Activated CD4-positive, alpha-beta T cell treated with anti-CD3 and anti-CD28 coated beads, Interleukin-2, amount 50 U/mL, for 4 hours (primary cell): ENCODE measurements around the gene SDHAF1.

Experiments
- DNase-seq, 2 experiments: peaks; one replicate each; pipeline ENCODE4 v3.0.0-alpha.2; 2020

Gene SDHAF1

DNA sequence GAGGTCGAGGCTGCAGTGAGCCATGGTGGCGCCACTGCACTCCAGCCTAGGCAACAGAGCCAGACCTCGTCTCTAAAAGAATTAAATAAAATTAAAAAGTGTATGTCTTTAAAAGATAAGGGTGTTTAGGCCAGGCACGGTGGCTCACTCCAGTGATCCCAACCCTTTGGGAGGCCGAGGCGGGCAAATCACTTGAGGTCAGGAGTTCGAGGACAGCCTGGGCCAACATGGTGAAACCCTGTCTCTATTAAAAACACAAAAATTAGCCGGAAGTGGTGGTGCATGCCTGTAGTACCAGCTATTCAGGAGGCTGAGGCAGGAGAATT, 7.5 kb upstream of the SDHAF1 start:
- no peak for DNase-seq

DNA sequence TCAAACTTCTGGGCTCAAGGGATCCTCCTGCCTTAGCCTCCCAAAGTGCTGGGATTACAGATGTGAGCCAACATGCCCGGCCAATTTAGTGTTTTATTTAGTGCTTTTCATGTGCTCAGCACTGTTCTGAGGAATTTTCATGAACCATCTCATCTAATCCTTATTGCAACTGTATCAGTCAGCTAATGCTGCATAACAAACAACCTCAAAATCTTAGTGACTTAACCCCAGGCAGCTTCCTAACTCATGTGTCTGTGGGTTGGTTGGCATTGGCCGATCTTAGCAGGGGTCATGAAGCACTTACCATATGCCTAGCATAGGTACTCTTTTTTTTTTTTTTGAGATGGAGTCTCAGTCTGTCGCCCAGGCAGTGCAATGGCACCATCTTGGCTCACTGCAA, 6.2 kb upstream of the SDHAF1 start:
- DNase-seq: no peak

DNA sequence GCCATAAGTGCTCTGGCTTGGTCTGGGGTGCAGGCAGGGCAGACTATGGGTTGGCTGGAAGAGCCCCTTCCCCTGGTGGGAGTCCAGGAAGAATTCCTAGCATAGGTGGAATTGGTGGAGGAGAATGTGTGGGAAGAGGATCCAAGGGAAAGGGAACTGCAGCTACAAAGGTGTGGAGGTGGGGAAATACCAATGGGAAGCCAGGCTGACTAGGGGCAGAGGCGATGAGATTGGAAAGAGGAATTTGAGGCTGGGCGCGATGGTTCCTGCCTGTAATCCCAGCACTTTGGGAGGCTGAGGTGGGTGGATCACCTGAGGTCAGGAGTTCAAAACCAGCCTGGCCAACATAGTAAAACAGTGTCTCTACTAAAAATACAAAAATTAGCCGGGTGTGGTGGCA, 4.8 kb upstream of the SDHAF1 start:
- no peak for DNase-seq

DNA sequence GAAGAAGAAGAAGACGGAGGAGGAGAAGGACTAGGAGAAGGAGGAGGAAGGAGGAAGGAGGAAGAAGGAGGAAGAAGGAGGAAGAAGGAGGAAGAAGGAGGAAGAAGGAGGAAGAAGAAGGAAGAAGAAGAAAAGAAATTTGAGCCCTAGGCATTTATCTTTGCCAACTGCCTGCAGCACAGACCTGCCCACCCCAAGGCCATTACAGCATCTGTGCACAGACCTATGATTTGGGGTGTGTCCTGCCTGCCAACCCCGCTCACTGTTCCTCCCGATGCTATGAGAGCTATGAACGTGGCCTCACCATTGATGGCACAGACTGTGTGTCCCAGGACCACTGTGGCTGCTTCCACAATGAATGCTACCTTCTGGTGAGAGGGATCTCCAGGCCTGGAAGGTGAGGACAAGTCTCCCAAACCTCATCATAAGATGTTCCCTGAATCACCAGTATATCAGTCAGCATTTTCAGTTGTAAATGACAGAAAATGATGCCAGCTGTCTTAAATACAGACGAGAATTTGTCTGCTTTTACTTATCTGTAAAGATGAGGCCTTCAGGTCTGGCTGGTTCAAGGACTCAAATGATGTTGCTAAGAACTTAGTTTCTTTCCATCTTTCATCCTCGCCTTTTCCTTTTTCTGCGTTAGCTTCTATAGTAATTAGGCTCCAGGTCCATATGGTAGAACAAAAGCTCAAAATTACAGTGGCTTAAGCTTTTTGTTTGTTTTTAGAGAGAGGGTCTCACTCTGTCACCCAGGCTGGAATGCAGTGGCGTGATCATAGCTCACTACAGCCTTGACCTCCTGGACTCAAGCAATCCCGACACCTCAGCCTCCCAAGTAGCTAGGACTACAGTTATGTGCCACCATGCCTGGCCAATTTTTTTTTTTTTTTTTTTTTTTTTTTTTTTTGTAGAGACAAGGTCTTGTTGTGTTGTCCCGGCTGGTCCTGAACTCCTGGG, 3.9 kb upstream of the SDHAF1 start:
- DNase-seq: no peak

DNA sequence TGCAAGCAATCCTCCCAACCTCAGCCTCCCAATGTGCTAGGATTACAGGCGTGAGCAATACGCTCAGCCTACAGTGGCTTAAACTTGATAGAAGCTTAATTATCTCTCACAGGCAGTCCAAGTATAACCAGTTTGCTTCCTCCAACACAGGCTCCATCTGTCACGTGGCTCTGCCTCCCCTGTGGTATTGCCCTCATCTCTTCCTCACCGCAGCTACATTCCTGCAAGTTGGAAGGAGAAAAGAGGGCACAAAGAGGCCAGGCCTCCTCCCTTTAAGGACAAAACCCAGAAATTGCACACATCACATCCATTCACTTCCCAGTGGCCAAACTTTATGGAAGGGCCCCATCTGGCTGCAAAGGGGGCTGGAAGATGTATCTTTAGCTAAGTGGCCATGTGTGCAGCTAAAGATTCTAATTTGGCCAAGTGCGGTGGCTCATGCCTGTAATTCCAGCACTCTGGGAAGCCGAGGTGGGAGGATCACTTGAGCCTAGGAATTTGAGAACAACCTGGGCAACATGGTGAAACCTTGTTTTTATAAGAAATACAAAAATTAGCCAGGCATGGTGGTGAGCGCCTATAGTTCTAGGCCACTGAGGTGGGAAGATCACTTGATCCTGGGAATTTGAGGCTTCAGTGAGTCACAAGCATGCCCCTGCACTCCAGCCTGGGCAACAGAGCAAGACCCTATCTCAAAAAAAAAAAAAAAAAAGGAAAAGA, 3.1 kb upstream of the SDHAF1 start:
- no peak for DNase-seq

DNA sequence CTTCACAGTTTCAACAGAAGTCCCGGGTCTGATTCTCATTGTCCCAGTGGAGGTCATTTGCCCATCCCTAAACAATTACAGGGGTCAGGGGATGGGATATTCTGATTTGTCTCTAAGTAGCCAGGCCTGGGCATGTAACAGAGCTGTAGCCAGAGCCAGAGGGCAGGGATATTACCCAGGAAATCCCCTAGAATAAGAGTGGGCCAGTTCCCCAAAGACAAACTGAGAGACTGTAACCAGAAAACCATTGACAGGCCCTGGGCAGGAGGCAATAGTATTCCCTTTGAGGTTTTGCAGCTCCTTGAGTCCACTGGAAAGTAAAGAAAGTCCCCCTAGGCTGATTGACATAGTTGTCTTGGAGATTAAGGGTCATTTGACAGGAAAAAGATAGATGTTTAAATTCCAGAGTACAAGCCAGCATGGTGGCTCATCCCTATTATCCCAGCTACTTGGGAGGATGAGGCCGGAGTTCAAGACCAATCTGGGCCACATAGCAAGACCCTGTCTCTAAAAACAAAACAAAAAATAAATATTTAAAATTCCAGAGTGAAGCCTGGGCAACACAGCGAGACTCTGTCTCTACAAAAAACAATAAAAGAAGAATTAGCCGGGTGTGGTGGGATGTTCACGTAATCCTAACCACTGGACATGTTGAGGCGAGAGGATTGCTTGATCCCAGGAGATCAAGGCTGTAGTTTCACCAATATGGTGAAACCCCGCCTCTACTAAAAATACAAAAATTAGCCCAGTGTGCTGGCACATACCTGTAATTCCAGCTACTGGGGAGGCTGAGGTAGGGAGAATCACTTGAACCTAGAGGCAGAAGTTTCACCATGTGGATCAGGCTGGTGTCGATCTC, 1.9 kb upstream of the SDHAF1 start:
- DNase-seq: no peak

DNA sequence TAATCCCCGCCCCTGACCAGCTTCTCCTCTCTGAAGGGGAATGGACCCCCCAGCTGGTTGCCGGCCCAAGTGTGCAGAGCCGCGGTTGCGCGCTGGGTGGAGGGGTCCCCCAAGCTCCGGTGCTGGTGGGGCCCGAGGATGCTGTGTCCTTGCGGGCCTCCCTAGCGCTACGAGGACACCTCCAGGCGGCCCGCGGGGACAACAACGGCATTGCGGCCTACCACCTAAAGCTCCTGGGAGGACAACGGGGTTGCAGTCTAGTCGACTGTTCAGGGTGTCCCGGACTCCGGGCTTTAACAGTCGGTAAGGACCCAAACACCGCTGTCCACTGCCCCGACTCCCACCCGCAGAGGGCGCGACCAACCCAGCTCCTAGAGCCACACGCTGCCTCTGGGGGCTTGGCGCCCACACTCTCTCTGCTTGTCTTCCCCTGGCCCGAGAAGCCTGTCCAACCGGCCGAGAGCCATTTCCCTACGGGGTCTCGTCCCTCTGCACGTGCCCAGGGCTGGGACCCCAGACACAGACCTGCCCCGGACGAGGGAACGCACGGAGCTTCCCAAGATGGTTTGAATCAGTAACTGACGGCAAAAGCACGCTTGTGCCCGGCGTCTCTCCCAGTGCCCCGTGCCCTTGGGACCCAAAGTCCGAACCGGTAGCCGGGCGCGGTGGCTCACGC, 927 bp upstream of the SDHAF1 start:
- no peak for DNase-seq

DNA sequence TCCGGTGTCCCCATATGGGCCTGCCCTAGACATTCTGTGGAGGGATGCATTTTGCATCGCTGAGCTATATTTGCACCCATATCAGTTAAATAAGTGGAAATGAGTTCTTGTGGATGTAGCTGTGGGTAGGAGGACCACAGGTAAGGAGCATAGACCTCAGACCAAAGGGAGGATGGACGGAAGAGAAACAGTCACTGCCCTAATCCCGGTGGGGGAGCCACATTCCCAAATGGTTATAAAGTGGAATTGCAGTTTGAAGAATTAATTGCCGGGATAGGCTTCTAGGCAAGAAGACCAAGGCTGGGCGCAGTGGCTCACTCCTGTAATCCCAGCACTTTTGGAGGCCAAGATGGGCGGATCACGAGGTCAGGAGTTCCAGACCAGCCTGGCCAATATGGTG, 1.8 kb downstream of the SDHAF1 start:
- DNase-seq: no peak

DNA sequence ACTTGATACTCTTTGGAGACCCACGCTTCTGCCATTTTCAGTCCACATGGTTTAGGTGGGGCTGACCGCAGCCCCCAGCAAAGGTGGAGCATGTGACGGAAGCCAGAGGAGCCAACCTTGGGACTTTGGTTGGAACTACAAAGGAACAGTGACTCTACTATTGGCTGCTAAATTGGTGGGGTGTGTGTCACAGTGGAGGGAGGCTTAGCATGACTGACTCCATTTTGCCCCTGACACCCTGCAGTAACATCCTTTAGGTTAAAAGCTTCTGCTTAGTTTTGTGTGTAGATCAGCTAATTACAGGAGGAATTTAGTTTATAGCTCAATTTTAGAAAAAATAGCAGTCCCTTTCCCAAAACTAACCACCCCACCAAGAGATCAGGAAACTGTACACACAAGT, 6.6 kb downstream of the SDHAF1 start:
- DNase-seq: no peak

DNA sequence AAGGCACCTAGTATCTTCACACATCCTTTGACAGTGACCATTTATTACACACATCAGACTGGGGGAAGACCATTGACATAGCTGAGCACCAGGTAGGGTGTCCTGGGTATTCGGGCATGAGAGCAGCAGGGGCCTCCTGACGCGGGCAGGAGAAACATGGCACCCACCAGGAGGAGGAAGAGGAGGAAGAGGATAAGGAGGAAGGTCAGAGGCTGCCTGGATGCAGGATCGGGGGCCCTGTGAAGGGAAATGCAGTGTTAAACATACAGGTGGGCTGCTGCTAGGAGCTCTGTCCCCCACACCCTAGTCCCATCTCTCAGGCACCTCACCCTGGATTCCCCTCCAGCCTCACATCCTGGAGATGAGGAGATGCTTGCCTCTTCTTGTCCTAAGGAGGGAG, 8.3 kb downstream of the SDHAF1 start:
- no peak for DNase-seq

DNA sequence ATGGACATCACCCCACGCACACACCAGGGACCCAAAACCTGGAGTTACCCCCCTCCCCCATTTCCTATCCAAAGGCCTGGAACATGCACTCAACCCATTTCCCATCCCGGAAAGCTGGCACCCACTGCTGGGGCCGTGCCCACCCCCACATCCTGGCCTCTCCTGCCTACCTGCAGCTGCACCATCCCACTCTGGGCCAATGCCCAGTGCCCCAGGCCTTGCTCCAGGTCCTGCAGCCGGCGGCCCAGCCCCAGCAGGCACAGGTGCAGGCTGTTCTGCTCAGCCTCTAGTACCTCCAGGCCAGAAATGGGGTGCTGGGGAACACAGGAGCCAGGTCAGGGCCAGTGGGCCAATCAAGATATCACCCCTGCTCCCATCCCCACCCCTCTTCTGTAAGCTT, 12.0 kb downstream of the SDHAF1 start:
- DNase-seq: no peak

DNA sequence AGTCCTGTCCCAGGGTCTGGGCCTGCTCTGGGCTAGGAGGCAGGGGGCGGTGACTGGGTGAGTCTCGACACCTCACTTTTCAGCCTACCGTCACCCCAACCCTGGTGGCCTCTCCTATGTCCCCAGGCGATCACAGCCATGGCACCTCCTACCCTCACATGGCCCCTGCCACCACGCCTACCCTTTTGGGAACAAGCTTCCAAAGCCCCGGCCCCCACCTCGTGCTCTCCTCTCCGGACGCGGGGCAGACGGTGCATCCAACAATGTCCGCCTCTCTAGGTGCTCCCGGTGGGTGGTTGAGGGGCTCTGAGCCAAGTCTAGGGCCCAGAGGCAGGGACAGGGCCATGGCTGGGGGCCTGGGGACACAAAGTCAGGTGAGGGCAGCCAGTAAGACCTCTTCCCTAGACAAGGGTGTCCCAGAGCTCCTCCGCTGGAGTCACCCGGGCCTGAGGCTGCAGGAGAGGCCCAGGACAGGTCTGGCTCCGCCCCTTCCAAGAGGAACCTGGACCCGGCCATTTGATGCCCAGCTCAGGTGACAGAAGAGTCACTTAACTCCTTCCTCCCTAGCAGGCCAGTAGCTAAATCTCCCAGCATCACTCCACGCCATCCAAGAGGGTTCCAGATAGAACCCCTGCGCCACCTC, 13.5 kb downstream of the SDHAF1 start, which contains the start of gene SYNE4:
SYNE4 (minus strand) TSS at position 478 of the 643 bp plus-strand sequence; CDS start at position 346, 132 bp downstream.
- no peak for DNase-seq

DNA sequence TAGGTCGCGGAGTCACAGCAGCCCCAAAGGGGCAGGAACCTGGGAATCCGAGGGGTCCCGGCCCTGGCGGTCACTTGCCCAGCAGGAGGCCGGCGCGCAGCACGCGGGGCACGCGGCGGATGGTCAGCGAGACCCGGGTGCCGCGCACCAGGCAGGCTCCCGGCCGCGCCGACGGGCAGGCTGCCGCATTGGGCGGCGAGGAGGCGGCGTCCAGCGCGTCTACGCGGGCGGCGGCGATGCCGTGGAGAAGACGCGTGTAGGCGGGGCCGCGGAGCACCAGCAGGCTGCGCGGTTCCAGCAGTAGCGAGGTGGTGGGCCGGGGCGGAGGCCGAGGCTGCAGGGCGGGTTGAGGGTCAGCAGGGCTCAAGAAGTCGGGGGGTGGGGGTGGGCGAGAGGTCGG, 14.2 kb downstream of the SDHAF1 start:
- DNase-seq: peak in 1 of 2 experiments; percentile 28

DNA sequence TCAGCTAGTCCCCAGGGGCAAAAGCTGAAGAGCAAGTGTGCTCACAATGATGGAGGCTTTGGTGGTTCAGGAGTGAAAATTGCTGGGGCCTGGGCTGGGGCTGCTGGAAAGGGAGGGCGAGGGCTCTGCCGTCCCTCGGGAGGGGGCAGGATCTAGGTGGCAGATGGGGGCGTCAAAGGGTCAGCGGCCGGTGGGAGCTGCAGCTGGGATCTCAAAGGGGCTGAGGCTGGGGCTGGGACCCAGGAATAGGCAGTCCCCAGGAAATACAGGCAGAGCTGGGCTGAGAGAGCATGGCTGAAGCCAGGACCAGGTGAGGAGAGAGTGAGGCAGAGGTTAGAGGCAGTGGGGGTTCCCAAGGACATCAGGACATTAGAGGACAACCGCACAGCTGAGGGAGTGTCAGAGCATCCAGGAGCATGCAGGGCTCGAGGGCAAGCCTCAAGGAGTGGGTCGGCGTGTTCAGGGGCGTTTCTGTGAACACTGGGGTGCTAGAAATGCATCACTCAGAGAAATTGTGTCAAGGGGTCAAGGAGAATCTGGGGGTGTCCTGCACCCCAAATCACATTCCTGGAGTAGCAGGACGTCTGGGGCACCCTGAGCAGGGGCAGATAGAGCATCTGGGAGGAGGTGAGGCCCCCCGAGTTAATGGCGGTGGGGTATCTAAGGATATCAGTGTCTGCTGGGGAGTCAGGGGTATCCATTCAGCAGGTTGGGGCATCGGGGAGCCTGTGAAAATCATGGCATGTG, 14.8 kb downstream of the SDHAF1 start:
- DNase-seq: no peak

DNA sequence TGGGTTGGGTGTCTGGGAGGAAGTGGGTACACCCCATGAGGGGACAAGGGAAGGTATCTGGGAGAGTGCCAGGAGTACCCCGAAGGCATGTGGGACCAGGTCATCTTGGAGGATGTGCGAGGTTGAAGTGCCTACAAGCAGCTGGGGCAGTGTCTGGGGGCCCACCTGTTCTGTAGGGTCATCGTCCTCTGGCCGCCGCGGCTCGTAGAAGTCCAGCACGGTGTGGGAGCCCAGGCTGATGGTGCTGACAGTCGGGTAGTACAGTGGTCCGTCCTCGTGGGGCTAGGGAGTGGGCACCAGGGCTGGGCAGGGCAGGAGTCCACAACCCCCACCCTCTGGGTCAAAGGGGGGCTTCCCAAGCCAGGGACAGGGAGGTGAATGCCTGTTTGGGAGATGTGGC, 15.4 kb downstream of the SDHAF1 start:
- DNase-seq: no peak

DNA sequence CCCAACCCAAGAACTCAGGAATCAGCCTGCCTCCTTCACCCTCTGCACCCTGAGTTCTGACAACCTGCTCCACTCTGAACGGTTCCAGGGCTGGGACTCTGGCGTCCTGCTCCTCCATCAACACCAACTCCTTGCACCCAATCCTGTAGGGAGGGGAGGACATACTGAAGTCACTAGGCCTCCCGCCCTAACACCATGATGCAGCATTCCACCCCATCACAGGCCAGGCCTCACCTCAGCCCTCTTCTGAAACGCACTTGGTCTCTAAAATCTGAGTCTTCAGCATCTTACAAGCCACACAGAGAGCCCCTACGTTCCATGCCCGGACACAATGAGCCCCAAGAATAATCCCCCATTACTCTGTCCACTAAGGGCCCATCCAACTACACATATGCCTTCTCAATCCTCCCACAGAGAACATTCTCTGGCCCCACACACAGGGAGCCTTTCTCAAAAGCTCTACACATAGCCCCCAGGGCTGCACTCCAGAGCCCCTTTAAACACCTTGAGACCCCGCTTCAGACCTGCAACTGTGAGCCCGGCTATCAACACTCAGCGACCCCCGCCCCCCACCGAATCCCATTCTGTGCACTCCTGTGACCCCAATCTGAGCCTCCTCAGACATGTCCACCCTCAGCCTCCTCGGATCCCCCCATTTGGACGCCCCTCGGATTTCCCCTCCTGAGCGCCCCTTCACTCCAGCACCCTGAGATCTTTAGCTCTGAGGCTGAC, 18.5 kb downstream of the SDHAF1 start:
- no peak for DNase-seq

DNA sequence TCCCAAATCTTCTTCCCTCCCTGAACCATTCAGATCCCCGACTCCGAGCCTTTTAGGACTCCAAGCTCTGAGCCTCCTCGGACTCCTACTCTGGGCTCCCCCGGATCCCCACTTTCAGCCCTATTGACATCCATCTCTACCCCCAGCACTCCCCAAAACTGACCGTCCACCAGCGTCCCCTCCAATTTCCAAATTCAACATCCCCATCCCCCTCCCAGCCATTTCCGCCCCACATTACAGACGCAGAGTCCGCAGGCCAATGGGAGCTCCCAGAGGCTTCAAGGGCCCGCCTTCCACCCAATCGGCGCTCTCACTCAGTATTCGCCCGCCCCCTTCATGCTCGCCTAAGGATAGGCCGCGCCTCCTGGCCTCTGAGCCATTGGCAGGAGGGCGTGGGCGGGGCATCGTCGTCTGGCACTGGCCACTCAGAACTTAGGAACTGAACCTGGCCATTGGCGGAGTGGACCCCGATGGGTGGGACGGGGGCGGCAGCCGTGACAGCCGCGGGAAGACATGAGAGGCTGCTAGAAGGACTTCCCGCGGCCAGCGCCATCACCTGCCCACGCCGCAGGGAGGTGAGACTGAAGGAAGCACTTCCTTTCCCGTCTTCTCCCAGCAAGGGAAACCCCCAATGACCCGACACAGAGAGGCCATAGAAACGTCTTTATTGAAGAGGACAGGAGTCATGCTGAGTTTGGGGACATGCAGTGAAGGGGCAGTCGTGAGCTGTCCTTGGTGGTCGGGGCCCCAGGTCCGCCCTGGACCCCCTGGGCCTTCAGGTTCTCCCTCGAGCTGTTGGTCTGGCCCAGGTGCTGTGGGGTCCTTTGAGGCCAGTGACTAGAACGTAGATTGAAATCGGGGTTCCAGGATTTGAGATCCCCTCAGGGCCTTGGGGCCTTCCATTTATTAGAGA, 19.3 kb downstream of the SDHAF1 start, which contains the start of gene ALKBH6:
ALKBH6 (minus strand) TSS at position 202 of the 913 bp plus-strand sequence. CDS start 816 bp downstream, outside the sequence.
- DNase-seq: peak; percentile 99

DNA sequence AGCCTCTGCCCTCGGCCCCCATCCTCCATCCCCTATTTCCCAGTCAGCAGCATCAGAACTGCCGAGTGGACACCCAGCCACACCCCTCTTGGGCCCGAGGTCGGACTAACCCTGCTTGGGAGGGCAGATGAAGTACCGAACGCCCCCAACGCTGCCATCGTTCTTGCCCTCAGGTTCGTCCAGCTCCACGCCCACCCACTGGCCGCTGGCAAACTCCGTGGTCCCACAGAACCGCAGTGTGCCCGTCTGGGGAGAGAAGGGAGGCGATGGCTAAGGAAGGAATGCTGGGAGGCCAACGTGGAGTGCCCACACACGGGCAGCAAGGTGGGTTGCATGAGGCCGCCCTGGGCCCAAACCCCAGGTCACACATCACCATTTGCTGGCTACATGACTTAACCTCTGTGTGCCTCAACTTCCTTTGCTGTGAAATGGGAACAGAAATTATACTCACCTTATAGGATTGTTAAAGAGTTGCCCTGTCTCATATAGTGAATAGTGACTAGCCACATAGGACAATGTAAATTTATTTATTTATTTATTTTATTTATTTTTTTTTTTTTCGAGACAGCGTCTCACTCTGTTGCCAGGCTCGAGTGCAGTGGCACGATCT, 24.2 kb downstream of the SDHAF1 start:
- no peak for DNase-seq

DNA sequence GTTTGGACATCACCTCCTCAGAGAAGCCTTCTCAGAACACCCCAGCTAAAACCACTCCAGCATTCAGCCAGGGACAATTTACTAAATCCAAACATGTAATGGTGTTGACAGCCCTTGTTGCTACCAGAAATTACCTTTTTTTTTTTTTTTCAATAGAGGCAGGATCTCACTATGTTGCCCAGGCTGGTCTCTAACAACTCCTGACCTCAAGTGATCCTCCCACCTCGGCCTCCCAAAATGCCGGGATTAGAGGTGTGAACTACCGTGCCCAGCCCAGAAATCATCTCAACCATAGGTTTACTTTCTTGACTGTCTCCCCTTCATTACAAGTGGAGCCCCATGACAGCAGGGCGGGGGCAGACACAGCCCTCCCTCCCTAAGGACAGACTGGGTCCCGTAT, 28.4 kb downstream of the SDHAF1 start:
- DNase-seq: no peak
